ENCODE results near the gene GLT8D2.
A peak's percentile ranks its signal among the peaks of the same experiment; 100 is the strongest.

Gene GLT8D2, protein sequence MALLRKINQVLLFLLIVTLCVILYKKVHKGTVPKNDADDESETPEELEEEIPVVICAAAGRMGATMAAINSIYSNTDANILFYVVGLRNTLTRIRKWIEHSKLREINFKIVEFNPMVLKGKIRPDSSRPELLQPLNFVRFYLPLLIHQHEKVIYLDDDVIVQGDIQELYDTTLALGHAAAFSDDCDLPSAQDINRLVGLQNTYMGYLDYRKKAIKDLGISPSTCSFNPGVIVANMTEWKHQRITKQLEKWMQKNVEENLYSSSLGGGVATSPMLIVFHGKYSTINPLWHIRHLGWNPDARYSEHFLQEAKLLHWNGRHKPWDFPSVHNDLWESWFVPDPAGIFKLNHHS
- total RNA-seq, result 0.48 to 0.51 reads per million in 2 donors

DNA sequence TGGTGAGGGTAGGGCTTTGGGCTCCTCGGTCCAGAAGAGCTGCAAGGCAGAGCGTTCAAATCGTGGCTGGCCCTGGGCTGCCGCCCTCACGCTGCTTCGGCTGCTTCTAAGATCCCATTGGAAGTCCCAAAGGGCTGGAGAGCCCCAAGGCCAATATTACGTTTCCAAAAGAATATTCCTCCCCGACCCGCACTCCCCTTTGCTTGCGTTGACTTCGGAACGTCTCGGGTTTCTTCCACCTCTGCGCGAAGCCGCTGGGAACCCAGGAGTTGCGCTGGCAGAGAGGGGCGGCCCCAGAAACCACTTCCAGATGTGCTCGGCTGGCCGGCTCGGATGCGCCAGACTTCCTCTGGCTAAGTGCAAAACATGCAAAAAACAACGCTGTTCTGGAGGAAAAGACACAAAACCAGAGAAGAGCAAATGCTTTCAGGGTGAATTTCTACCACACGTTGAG lies at the start of gene GLT8D2:
Gene GLT8D2 (minus strand): TSS at position 285 of the 454 bp plus-strand sequence. CDS start 30,539 bp downstream, outside the sequence.
- no peak for DNase-seq

GRCh38 chr12:104097954-104098353 lies 48.0 kb upstream of the GLT8D2 start:
- no peak for DNase-seq

GRCh38 chr12:104095289-104095688 lies 45.3 kb upstream of the GLT8D2 start:
- DNase-seq, result no peak

GRCh38 chr12:104094284-104094683 lies 44.3 kb upstream of the GLT8D2 start:
- DNase-seq, result no peak

DNA sequence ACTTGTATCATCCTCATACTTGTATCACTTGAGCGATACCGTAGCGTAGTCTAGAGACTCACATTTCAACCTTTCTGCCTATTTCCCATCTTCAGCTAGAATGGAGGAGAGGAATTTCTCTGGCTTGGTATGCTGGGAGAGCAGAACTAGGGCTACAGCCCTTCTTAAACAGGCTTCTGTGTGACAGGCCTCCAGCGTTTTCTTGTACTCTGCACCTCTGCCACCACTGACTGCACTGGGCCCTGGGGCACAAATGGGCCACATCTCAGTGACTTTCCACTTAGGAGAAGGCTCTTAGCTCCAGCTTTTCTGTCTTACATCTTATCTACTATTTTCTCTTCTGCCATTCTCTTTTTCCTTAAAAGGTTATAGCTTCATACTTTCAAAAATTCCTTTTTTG lies 41.1 kb upstream of the GLT8D2 start:
- no peak for DNase-seq

GRCh38 chr12:104090685-104091084 lies 40.7 kb upstream of the GLT8D2 start:
- DNase-seq, result no peak

GRCh38 chr12:104083769-104084475 lies 33.9 kb upstream of the GLT8D2 start:
- no peak for DNase-seq

DNA sequence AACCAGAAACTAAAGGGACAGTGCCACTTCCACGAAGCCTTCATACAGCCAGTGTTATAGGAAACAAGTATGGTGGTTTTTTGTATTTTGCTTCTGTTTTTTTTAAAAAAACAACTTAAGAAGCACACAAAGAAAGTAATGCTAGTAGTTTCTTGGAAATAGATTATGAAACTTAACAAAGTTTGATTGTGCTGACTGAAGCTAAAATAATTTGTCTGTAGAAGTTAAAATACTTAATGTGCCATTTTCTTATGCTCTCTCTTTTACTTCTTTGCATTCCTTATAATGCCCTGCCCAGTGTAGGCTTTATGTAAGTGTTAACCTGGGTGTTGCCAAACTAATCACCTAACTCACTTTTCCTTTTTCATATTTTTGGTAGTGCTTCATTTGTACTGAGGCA lies 30.8 kb upstream of the GLT8D2 start:
- DNase-seq, result no peak

GRCh38 chr12:104079024-104079423 lies 29.0 kb upstream of the GLT8D2 start:
- DNase-seq, result no peak

GRCh38 chr12:104073699-104074098 lies 23.7 kb upstream of the GLT8D2 start:
- no peak for DNase-seq

DNA sequence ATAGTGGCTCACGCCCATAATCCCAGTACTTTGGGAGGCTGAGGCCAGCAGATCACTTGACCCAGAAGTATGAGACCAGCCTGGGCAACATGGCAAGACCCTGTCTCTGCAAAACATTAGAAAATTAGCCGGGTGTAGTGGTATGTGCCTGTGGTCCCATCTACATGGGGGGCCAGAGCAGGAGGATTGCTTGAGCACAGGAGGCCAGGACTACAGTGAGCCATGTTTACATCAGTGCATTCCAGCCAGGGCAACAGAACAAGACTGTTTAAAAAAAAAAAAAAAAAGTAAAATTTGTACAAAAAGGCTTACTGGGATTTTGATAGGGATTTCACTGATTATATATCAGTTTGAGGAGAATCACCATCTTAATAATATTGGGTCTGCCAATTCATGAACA lies 22.1 kb upstream of the GLT8D2 start:
- DNase-seq, result no peak

DNA sequence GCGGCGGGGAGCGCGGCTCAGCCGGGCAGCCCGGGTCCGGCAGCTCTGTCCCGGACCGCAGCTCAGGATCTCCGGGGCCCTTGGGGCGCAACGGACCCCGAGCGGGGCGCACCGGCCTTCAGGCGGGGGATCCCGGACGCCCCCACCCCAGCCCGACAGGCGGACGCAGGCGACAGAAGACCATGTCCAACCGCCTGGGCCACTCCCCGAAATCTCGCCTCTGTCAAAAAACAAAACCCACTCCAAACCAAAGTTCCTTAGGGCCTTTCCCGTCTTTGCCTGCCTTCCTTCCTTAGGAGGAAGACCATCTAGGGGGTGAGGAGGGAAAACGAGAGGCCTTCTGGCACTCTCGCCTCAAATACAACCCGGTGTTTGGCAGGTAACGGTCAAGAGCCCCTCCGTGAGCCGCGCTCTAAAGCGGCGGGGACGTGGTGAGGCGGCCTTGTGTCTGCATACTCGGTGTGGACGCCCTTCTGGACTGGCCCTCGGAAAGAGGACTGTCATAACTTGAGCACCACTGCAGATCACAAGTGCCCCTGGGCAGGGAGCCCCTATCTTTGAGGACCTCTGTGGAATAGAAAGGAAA lies 14.9 kb upstream of the GLT8D2 start:
- no peak for DNase-seq

GRCh38 chr12:104064031-104064841 lies 14.2 kb upstream of the GLT8D2 start, which contains the start of gene HCFC2:
Gene HCFC2, plus strand, starts transcription at chr12:104064531. Its CDS starts 30 bp downstream, at chr12:104064561.
- DNase-seq, result peak; percentile 82

- no peak for DNase-seq
Measured at GRCh38 chr12:104063712-104064030, 13.7 kb upstream of the GLT8D2 start.

DNA sequence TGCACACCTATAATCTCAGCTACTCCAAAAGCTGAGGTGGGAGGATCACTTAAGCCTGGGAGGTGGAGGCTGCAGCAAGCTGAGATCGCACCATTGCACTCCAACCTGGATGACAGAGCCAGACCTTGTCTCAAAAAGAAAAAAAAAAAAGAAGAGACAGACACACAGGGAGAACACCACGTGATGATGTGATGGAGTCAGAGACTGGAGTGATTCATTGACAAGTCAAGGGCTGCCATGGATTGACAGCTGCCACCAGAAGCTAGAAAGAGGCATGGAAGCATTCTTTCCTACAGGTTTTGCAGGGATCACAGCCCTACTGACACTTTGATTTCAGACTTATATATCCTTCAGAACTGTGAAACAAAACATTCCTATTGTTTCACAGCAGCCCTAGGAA lies 10.8 kb upstream of the GLT8D2 start:
- DNase-seq, result no peak

DNA sequence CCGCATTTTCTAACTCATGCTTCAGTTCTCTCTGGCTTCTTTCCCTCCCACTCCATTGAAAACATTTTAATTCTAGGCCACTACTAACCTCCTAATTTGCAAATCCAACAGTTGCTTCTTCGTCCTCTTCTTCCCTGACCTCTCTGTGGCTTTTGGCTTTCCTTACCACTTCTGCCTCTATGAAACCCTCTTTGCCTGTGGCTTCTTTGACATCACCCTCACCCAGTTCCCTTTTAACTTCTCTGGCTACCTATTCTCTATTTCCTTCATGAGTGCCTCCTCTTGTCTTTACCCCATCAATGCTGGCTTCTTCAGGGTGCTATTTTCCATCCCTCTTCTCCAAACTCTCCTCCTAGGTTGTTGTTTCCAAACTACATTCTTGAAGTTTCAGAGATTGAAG lies 10.0 kb upstream of the GLT8D2 start:
- no peak for DNase-seq

DNA sequence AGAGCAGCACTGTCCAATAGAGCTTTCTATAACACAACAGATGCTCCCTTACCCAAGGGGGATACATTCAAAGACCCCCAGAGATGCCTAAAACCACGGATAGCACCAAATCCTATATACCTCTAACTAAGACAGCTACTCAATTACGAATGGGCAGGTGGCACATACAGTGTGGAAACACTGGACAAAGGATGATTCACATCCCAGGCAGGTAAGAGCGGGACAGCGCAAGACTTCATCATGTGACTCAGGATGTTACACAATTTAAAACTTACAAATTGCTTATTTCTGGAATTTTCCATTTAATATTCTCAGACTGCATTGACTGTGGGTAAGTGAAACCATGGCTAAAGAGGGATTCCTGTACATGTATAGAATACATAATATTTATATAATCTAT lies 8.8 kb upstream of the GLT8D2 start:
- no peak for DNase-seq

DNA sequence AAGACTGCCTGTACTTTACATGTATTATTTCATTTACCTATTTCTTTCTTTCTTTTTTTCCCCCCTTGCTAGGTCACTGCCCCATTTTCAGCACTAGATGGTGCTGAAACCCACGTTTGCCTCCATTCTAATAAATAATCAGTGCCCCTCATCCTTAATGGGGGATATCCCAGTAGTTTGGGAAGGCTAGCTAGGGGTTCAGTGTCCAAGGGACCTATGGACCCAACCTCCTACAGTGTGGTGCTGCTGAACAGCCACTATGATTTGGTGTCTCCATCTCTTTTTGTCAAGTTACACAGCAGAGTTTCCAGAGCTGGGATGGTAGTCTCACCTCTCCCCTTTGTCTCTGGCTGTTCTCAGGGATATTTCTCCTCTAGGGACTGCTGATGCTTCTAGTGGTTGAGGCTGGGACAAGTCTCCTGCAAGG lies 7.8 kb upstream of the GLT8D2 start:
- no peak for DNase-seq

- no peak for DNase-seq
Measured at GRCh38 chr12:104056419-104056972, 6.5 kb upstream of the GLT8D2 start.

DNA sequence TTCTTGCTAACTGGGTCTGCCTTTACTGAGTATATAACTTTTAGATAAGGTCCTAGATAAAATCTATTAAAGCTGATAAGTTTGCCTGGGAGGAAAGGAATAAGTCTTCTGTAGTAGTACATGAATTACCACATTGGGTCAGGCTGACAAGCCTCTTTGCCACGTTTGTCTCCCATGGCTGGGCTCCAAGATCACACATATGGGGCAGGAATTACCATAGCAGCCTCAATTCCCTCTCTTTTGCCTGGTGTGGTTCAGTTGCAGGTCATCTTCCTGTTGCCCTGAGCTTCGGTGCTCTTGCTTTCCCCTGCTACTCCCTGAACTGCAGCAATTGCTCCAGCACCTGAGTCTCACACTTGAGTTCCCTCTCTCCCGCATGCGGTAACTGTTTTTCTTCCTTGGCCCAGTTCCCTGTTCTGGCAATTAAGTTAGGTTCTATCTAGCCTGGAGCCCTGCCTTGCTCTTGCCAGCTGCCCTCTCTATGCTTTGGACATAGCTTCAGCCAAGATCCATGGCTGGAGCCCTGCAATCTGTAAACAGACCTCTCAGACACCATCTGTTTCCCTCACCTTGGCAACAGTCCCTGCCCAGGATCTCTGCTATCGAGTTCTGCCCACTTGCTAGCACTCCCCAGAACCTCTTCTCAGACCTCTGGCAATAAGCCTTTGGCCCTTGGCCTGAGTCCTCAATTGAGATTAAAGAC lies 5.8 kb upstream of the GLT8D2 start:
- no peak for DNase-seq

GRCh38 chr12:104054681-104055346 lies 4.8 kb upstream of the GLT8D2 start:
- DNase-seq, result no peak

Measured in activated gamma-delta T cell (primary cell).